Rectal smooth muscle tissue (tissue), 1 donor: ENCODE data around the gene MTCL1.

Experiments used
- H3K27ac ChIP-seq: one replicate; pipeline ENCODE4 v1.7.0; 2013; ENCODE audit warnings: low read depth, low read length, inconsistent platforms
- H3K27me3 ChIP-seq: one replicate; pipeline ENCODE4 v1.7.0; 2013; ENCODE audit warnings: low read length; ENCODE audit not compliant: control insufficient read depth, insufficient read depth
- H3K36me3 ChIP-seq: one replicate; pipeline ENCODE4 v1.7.0; 2013; ENCODE audit warnings: low read length; ENCODE audit not compliant: control insufficient read depth, insufficient read depth
- H3K4me1 ChIP-seq: one replicate; pipeline ENCODE4 v1.7.0; 2013; ENCODE audit warnings: low read length; ENCODE audit not compliant: control insufficient read depth, insufficient read depth
- H3K4me3 ChIP-seq: one replicate; pipeline ENCODE4 v1.7.0; 2013; ENCODE audit warnings: low read length
- H3K9ac ChIP-seq: one replicate; pipeline ENCODE4 v1.7.0; 2013; ENCODE audit warnings: low read length

The MTCL1 gene

GRCh38 chr18:8810157-8810556, 104.8 kb downstream of the MTCL1 start:
- H3K36me3 ChIP-seq, result no peaks in the 10 kb centered on the region
- H3K27ac ChIP-seq, result no peak overlapping the region
- no peak overlapping the region for H3K9ac ChIP-seq

GRCh38 chr18:8811115-8811514, 105.8 kb downstream of the MTCL1 start:
- Histone ChIP-seq H3K4me3 (no peak overlapping the region), H3K27me3 (no peaks in the 10 kb centered on the region), H3K4me1 (peaks cover 2% of the 10 kb centered on the region), H3K36me3 (no peaks in the 10 kb centered on the region), H3K9ac (no peak overlapping the region), H3K27ac (no peak overlapping the region)

More at GRCh38 chr18:8810157-8810556, 104.8 kb downstream of the MTCL1 start:
- no peaks in the 10 kb centered on the region for H3K27me3 ChIP-seq
- H3K4me3 ChIP-seq, result no peak overlapping the region
- H3K4me1 ChIP-seq, result peaks cover 2% of the 10 kb centered on the region

GRCh38 chr18:8812631-8813030, 107.3 kb downstream of the MTCL1 start:
- Histone ChIP-seq H3K36me3 (no peaks in the 10 kb centered on the region), H3K27ac (no peak overlapping the region), H3K4me1 (no peaks in the 10 kb centered on the region), H3K4me3 (no peak overlapping the region), H3K27me3 (no peaks in the 10 kb centered on the region), H3K9ac (no peak overlapping the region)

GRCh38 chr18:8813611-8814010, 108.3 kb downstream of the MTCL1 start:
- no peak overlapping the region for H3K4me3 ChIP-seq
- H3K4me1 ChIP-seq, result no peaks in the 10 kb centered on the region
- no peaks in the 10 kb centered on the region for H3K36me3 ChIP-seq
- no peak overlapping the region for H3K27ac ChIP-seq
- H3K9ac ChIP-seq, result no peak overlapping the region
- no peaks in the 10 kb centered on the region for H3K27me3 ChIP-seq

GRCh38 chr18:8814206-8814605, 108.8 kb downstream of the MTCL1 start:
- Histone ChIP-seq H3K36me3 (no peaks in the 10 kb centered on the region), H3K27ac (no peak overlapping the region), H3K4me3 (no peak overlapping the region), H3K9ac (no peak overlapping the region), H3K4me1 (no peaks in the 10 kb centered on the region), H3K27me3 (no peaks in the 10 kb centered on the region)

- Histone ChIP-seq H3K27ac (peak overlapping the region; percentile 32), H3K27me3 (no peaks in the 10 kb centered on the region)
These were observed 110.9 kb downstream of the MTCL1 start for GRCh38 chr18:8816220-8816619.

GRCh38 chr18:8816816-8817215, 111.5 kb downstream of the MTCL1 start:
- Histone ChIP-seq H3K27ac (peak overlapping the region; percentile 32), H3K36me3 (no peaks in the 10 kb centered on the region), H3K27me3 (no peaks in the 10 kb centered on the region), H3K4me1 (no peaks in the 10 kb centered on the region), H3K9ac (no peak overlapping the region), H3K4me3 (no peak overlapping the region)

More at GRCh38 chr18:8816220-8816619, 110.9 kb downstream of the MTCL1 start:
- no peak overlapping the region for H3K9ac ChIP-seq
- no peaks in the 10 kb centered on the region for H3K36me3 ChIP-seq
- no peak overlapping the region for H3K4me3 ChIP-seq
- no peaks in the 10 kb centered on the region for H3K4me1 ChIP-seq

GRCh38 chr18:8818982-8819381, 113.6 kb downstream of the MTCL1 start:
- H3K36me3 ChIP-seq, result no peaks in the 10 kb centered on the region

GRCh38 chr18:8820396-8821082, 115.2 kb downstream of the MTCL1 start:
- Histone ChIP-seq H3K27ac (peak overlapping the region; percentile 44), H3K4me3 (no peak overlapping the region), H3K36me3 (no peaks in the 10 kb centered on the region), H3K9ac (no peak overlapping the region), H3K4me1 (no peaks in the 10 kb centered on the region), H3K27me3 (no peaks in the 10 kb centered on the region)

More at GRCh38 chr18:8818982-8819381, 113.6 kb downstream of the MTCL1 start:
- no peak overlapping the region for H3K27ac ChIP-seq
- H3K27me3 ChIP-seq, result no peaks in the 10 kb centered on the region
- H3K9ac ChIP-seq, result no peak overlapping the region
- no peaks in the 10 kb centered on the region for H3K4me1 ChIP-seq
- H3K4me3 ChIP-seq, result no peak overlapping the region

GRCh38 chr18:8821083-8821465, 115.7 kb downstream of the MTCL1 start:
- H3K27ac ChIP-seq, result peak overlapping the region; percentile 44
- no peaks in the 10 kb centered on the region for H3K36me3 ChIP-seq
- H3K4me3 ChIP-seq, result no peak overlapping the region
- H3K9ac ChIP-seq, result no peak overlapping the region
- H3K27me3 ChIP-seq, result no peaks in the 10 kb centered on the region
- H3K4me1 ChIP-seq, result no peaks in the 10 kb centered on the region

- Histone ChIP-seq H3K27ac (no peak overlapping the region), H3K27me3 (no peaks in the 10 kb centered on the region), H3K9ac (no peak overlapping the region), H3K4me3 (no peak overlapping the region), H3K4me1 (no peaks in the 10 kb centered on the region), H3K36me3 (no peaks in the 10 kb centered on the region)
These were observed 116.2 kb downstream of the MTCL1 start for GRCh38 chr18:8821531-8821930.

- Histone ChIP-seq H3K4me1 (no peaks in the 10 kb centered on the region), H3K27me3 (no peaks in the 10 kb centered on the region), H3K4me3 (no peak overlapping the region), H3K36me3 (no peaks in the 10 kb centered on the region), H3K9ac (no peak overlapping the region), H3K27ac (no peak overlapping the region)
These were observed 117.3 kb downstream of the MTCL1 start for GRCh38 chr18:8822643-8823042.

- H3K4me1 ChIP-seq, result peaks cover 4% of the 10 kb centered on the region
- H3K27ac ChIP-seq, result no peak overlapping the region
- H3K36me3 ChIP-seq, result no peaks in the 10 kb centered on the region
- no peaks in the 10 kb centered on the region for H3K27me3 ChIP-seq
- no peak overlapping the region for H3K9ac ChIP-seq
- no peak overlapping the region for H3K4me3 ChIP-seq
These were observed 118.2 kb downstream of the MTCL1 start for GRCh38 chr18:8823530-8823929.
